Coronary artery (tissue), 2 donors: ENCODE results near the gene EWSR1.
"Not testable (repeated sequence)": the region's sequence is repeated elsewhere in the genome, so short reads cannot be mapped to it uniquely, and the experiment has no call there.

ENCODE experiments used
- DNase-seq: peaks from one replicate; pipeline ENCODE4 v3.0.0-alpha.2; 2017; ENCODE audit warnings: low spot score
- H3K27ac ChIP-seq, 2 donors: fragments of 200-600 bp; sonication (generic); one replicate each; pipeline ENCODE4 v1.5.1; 2016 to 2019
- H3K4me3 ChIP-seq: fragments of 200-600 bp; sonication (generic); 2 replicates; pipeline ENCODE4 v1.5.1; 2016; ENCODE audit warnings: mild to moderate bottlenecking, moderate library complexity
- TF ChIP-seq, protein P1 (sequence below): fragments of 200-600 bp; sonication (generic); IDR thresholded peaks from one replicate; pipeline ENCODE4 v1.5.1; 2019; ENCODE audit warnings: antibody characterized with exemption

EWSR1 gene

DNA sequence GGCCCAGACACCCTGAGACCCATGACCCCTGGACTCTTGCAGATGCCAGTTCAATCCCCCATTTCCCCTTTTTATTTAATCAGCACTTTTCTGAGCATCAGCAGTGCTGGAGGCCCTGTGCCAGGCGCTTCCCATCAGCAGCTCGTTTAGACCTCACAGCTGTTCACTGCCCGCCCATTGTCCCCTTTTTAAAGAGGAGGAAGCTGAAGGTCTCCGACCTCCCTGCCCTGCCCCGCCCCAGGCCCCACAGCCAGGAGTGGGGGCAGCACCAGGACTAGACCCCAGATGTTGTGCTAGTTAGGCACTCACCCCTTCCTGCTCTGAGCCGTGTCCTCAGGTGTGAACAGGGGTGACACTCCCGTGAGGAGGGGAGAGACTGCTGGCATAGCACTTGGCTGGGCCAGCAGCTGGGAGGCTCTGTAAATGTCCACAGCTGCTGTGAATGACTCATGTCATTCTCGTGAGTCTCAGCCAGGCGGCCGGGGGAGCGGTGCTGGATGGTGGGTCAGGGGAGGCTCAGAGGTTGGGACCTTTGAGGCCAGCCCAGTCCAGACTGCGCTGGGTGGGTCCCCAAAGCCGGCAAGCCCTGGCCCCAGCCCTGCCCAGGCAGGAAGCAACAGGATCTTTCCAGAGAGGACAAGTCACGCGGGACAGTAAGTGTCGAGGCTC is 42.5 kb upstream of the EWSR1 start:
- peak; percentile 76 for DNase-seq
- TF ChIP-seq, protein P1, sequence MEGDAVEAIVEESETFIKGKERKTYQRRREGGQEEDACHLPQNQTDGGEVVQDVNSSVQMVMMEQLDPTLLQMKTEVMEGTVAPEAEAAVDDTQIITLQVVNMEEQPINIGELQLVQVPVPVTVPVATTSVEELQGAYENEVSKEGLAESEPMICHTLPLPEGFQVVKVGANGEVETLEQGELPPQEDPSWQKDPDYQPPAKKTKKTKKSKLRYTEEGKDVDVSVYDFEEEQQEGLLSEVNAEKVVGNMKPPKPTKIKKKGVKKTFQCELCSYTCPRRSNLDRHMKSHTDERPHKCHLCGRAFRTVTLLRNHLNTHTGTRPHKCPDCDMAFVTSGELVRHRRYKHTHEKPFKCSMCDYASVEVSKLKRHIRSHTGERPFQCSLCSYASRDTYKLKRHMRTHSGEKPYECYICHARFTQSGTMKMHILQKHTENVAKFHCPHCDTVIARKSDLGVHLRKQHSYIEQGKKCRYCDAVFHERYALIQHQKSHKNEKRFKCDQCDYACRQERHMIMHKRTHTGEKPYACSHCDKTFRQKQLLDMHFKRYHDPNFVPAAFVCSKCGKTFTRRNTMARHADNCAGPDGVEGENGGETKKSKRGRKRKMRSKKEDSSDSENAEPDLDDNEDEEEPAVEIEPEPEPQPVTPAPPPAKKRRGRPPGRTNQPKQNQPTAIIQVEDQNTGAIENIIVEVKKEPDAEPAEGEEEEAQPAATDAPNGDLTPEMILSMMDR = no peak

DNA sequence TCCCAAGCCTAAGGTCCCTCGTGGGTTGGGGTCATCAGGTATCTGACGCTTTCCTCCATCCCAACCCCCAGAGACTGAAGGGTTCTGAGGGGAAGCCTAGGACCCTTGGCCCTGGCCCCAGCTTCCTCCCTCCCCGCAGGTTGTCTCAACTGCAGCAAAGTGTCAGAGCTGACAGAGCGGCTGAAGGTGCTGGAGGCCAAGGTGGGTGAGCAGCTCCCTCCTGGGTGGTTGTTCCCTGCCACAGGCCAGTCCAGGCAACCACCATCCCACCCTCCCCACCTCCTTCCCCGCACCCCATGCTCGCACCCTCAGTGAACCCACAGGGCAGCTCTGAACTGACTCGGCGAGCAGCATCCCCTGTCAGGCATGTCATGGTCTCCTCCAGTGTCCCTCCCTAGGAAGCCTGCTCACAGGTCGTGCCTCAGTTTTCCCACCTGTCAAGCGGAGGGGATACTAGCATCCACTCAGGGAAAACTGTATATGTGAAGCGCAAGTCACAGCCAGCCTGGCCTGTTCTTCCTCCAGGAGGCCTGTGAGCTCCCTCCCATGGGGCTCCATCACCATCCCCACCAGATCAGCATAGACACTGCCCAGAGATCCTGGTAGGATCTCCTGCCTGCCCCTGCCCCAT is 41.6 kb upstream of the EWSR1 start:
- no peak for DNase-seq
- peak overlapping the region in 1 of 2 donors; percentile 75 for H3K27ac ChIP-seq
- TF ChIP-seq, protein P1 = no peak
- no peak overlapping the region for H3K4me3 ChIP-seq

More for the DNA sequence above, 42.5 kb upstream of the EWSR1 start:
- H3K27ac ChIP-seq = peak overlapping the region in 1 of 2 donors; percentile 75
- no peak overlapping the region for H3K4me3 ChIP-seq

DNA sequence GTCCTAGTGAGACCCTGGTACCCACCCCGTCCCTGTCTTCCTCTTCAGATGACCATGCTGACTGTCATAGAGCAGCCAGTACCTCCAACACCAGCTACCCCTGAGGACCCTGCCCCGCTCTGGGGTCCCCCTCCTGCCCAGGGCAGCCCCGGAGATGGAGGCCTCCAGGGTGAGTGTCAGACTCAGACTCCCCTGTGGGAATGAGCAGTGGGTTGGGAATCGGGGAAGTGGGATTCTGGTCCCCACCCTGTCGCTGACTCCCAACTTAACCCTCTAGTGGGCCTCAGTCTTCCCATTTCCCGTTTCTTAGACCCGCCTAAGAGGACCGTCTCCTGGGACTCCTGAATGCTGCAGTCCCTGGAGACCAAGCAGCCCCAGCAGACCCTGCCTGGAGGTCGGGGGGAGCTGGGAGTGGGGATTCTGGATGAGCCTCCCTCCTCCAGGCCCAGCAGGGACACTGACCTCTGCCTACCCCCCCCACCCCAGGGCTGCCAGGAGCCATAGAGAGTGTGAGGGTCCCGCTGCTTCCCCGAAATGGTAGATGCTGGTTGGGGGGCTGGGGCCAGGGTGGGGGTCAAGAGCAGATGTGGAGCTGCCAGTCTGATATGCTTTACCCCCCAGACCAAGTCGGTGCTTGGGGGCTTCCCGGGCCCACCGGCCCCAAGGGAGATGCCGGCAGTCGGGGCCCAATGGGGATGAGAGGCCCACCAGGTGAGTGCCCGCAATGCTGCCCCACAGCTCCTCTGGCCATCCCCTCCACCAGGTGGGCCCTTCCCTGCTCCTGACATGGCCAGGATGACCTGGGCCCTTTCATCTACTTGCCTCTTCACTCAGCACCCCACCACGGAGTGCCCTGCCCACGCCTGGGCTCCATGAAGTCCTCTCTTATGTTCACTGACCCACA is 36.8 kb upstream of the EWSR1 start:
- DNase-seq = no peak
- H3K4me3 ChIP-seq = no peak overlapping the region
- TF ChIP-seq, protein P1 = no peak
- H3K27ac ChIP-seq = no peak overlapping the region

DNA sequence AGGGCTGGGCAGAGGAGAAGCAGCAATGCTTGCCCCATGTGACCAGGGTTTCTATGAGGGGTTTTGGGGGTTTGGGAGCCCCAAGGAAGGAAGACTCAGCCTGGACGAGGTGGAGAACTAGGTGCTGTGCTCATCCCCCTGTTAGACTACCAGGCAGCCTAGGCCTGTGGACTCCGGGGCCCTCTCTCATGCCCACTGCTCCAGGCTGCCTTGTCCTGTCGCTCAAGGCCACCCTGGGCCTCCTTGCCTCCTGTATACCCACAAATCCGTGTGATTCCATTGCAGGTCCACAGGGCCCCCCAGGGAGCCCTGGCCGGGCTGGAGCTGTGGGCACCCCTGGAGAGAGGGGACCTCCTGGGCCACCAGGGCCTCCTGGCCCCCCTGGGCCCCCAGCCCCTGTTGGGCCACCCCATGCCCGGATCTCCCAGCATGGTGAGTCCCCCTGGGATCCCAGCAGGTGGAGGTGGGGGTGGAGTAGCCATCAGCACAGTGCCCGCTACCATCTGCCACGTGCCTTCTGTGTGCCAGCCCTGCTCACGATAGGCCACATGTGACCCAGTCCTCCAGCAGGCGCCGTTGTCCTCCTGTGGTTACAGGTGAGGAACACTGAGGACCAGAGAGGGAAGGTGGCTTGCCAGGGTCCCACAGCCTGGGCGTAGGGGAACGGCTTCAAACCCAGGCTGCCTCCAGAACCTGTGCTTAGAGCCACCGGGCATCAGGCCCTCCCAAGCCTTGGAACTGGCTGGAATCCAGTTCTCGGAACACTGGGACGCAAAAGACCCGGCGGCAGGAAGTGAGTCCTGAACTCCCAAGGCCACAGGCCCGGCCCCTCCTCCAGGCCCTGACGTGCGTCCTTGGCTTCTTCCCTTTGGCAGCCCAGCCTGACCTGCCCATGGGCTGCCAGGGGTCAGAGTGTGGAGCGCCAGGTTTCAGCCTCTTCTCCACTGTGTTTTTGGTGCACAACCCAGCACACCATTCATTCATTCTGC is 35.8 kb upstream of the EWSR1 start:
- H3K27ac ChIP-seq = peak overlapping the region in 1 of 2 donors; percentile 5
- peak; percentile 74 for DNase-seq
- H3K4me3 ChIP-seq = no peak overlapping the region
- TF ChIP-seq, protein P1 = no peak

DNA sequence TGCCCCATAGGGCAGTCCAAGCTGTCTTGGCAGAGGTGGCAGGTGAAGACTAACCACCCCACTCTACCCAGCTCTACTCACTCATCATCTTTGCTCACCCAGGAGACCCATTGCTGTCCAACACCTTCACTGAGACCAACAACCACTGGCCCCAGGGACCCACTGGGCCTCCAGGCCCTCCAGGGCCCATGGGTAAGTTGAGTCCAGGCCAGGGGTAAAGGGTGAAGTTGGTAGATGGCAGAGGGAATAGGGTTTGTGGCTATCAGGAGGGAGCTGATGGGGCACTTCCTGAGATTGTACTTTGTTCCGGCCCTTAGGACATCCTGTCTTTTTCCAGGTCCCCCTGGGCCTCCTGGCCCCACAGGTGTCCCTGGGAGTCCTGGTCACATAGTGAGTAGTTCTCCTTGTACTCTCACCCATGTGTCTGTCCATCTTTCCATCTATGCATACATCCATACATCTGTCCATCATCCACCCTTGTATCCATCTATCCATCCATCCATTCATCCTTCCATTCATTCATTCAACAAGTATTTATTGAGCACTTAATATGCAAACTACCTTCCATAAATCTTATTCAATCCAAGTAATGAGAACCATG is 34.7 kb upstream of the EWSR1 start:
- DNase-seq = no peak
- H3K27ac ChIP-seq = no peak overlapping the region
- TF ChIP-seq, protein P1 = no peak

DNA sequence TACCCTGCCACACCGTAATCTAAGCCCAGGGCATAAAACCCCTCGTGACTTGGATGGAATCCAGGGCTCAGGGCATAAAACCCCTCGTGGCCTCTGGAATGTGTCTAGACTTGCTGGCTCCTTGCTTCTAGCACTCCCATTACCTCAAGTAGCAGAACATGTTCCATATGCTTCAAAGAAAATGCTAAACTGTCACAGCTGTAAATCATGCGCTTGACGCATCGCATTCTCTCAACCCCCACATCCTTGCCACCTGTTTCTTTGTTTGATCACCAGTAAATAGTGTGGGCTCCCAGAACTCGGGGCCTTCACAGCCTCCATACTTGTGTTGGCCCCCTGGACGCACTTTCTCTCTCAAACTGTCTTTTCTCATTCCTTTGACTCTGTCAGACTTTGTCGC is 27.6 kb upstream of the EWSR1 start:
- not testable (repeated sequence) for H3K27ac ChIP-seq, DNase-seq, H3K4me3 ChIP-seq

More for the DNA sequence above, 34.7 kb upstream of the EWSR1 start:
- no peak overlapping the region for H3K4me3 ChIP-seq
